ENCODE results near the gene FAM217B. TPM values are rescaled to one million over a fixed set of nuclear protein-coding genes. Genes with fewer than 3 reads are reported as not detected.

The FAM217B gene
- total and polyA plus RNA-seq, 2 of the 8 experiments (the other 6 are each of a cell fraction or from before 2014, with no cell fraction given) = 5.4 to 28.5 TPM

GRCh38 chr20:59988141-59988540, 48.0 kb downstream of the FAM217B start:
- 94% methylated on average over 5 of the region's 5 CpGs; no CpG with 5 or more reads in 1 of the 2 experiments for WGBS, 2 experiments (ENCODE audit: extremely low coverage in 1 of 2, insufficient coverage in 1 of 2, insufficient read length in 1 of 2, insufficient replicate concordance in 2 of 2, low coverage in 1 of 2, low lambda C conversion rate in 2 of 2, missing lambda C conversion rate in 1 of 2)
- DNase-seq (ENCODE audit: low read depth in 1 of 2, low spot score in 2 of 2) = no peak

More at GRCh38 chr20:59988141-59988540, 48.0 kb downstream of the FAM217B start:
- Histone ChIP-seq H3K79me2 (ENCODE audit: control insufficient read depth in 1 of 2, insufficient read depth in 2 of 2, low read length in 2 of 2) (no peaks in the 10 kb centered on the region), H3K79me1 (ENCODE audit: low read depth, low read length) (no peaks in the 10 kb centered on the region), H3K27me3 (replicated peaks in 1 of 4; ENCODE audit: control insufficient read depth in 3 of 4, extremely low read depth in 1 of 4, insufficient read depth in 3 of 4, low read length in 3 of 4) (no peaks in the 10 kb centered on the region), H4K5ac (ENCODE audit: insufficient read length, low read depth, low read length) (no peak overlapping the region), H3K4me2 (ENCODE audit: insufficient read depth in 1 of 2, low read depth in 2 of 2, low read length in 2 of 2) (no peak overlapping the region), H2BK12ac (ENCODE audit: low read depth, low read length) (no peak overlapping the region; the same call in 1 of the 2 replicates), H2BK5ac (ENCODE audit: low read depth, low read length) (no peak overlapping the region), H2AK5ac (ENCODE audit: low read depth, low read length) (no peak overlapping the region), H3K4ac (replicated peaks; ENCODE audit: insufficient read length, low read depth, low read length) (peak overlapping the region; percentile 7), H4K8ac (ENCODE audit: extremely low read depth, insufficient read depth, low read length) (no peak overlapping the region), H3K56ac (replicated peaks; ENCODE audit: insufficient read length, low read depth, low read length) (no peak overlapping the region), H3K23me2 (ENCODE audit: low read depth, low read length) (no peaks in the 10 kb centered on the region), H3K4me1 (replicated peaks in 1 of 4; ENCODE audit: control insufficient read depth in 3 of 4, insufficient read depth in 4 of 4, low read length in 3 of 4) (peaks cover 0 to 6% (median 3%) of the 10 kb centered on the region in 4 experiments; a peak in 3 of 7 replicates), H3K4me3 (ENCODE audit: extremely low read depth in 1 of 4, insufficient read depth in 2 of 4, low read depth in 3 of 4, low read length in 4 of 4) (no peak overlapping the region), H3K18ac (ENCODE audit: extremely low read depth, low read length) (no peak overlapping the region), H3K36me3 (ENCODE audit: control insufficient read depth in 2 of 4, insufficient read depth in 4 of 4, low read length in 3 of 4) (no peaks in the 10 kb centered on the region), H3K27ac (ENCODE audit: low read depth, low read length) (no peak overlapping the region), H2AFZ (ENCODE audit: low read length) (no peak overlapping the region), H2BK120ac (replicated peaks; ENCODE audit: low read depth, low read length) (no peak overlapping the region), H3K23ac (ENCODE audit: insufficient read length) (no peak overlapping the region), H4K91ac (replicated peaks; ENCODE audit: insufficient read length, low read length) (no peak overlapping the region), H2BK20ac (ENCODE audit: low read length) (no peak overlapping the region), H4K20me1 (replicated peaks in 1 of 2; ENCODE audit: control insufficient read depth in 1 of 2, insufficient read depth in 2 of 2, low read length in 2 of 2) (no peaks in the 10 kb centered on the region), H2BK15ac (ENCODE audit: low read length) (no peak overlapping the region), H3K9ac (replicated peaks in 1 of 4; ENCODE audit: extremely low read depth in 1 of 4, low read depth in 3 of 4, low read length in 3 of 4) (no peak overlapping the region), H3K9me3 (ENCODE audit: insufficient read depth in 2 of 2, low read depth in 1 of 2, low read length in 1 of 2) (no peaks in the 10 kb centered on the region), H3K14ac (ENCODE audit: insufficient read length) (no peak overlapping the region)
- ChIA-PET POLR2A (ENCODE audit: partially characterized antibody) (interaction anchor here (1.2 kb wide), 1 partner anchor 48 kb away, joined by 3 read pairs; the partner anchor contains the start of genes FAM217B and PPP1R3D), CTCF (ENCODE audit: partially characterized antibody) (interaction anchor here (1.1 to 1.5 kb wide), 6 partner anchors 15 to 62 kb away, joined by 3 to 5 read pairs (median 3); no protein-coding TSS in a partner anchor)
- no peak for TF ChIP-seq CTCF (IDR thresholded peaks at IDR 0.05; ENCODE audit: control extremely low read depth in 1 of 3, insufficient read depth in 1 of 3, low read depth in 1 of 3, low read length in 3 of 3)
- TF ChIP-seq BACH1 (IDR thresholded peaks at IDR 0.05; ENCODE audit: low read length) = peak; percentile 56; the same call in 1 of the 2 replicates
- TF ChIP-seq CHD2 (IDR thresholded peaks at IDR 0.05; ENCODE audit: low read length) = no peak
- no peak for TF ChIP-seq TBP (IDR thresholded peaks at IDR 0.05; ENCODE audit: low read depth, low read length)
- no peak for TF ChIP-seq SUZ12 (IDR thresholded peaks at IDR 0.05; ENCODE audit: low read length)
- no peak for TF ChIP-seq BRCA1 (IDR thresholded peaks at IDR 0.05; ENCODE audit: low read depth, low read length)
- TF ChIP-seq CBX8 (IDR thresholded peaks at IDR 0.05; ENCODE audit: borderline replicate concordance, low read depth, low read length) = no peak
- TF ChIP-seq NANOG (IDR thresholded peaks at IDR 0.05; ENCODE audit: insufficient read depth, low read depth, low read length, poor library complexity, severe bottlenecking) = no peak
- TF ChIP-seq MAFK (IDR thresholded peaks at IDR 0.05; ENCODE audit: low read depth, low read length) = peak; percentile 16; the same call in 1 of the 2 replicates
- no peak for TF ChIP-seq ZNF274 (IDR thresholded peaks at IDR 0.05; ENCODE audit: borderline replicate concordance, extremely low read depth, low read length)
- TF ChIP-seq TEAD4 (IDR thresholded peaks at IDR 0.05; ENCODE audit: low read depth, low read length) = no peak
- FAIRE-seq = no peak

Data from H1 (cell line).